Ascending aorta (tissue), 2 donors: ENCODE measurements around the gene PIGP. TPM values are rescaled to one million over a fixed set of nuclear protein-coding genes. Genes with fewer than 3 reads are reported as not detected.
"Not testable (repeated sequence)": the region's sequence is repeated elsewhere in the genome, so short reads cannot be mapped to it uniquely, and the experiment has no call there.

Source experiments
- DNase-seq, 2 donors: peaks; one replicate each; pipeline ENCODE4 v3.0.0-alpha.2; 2019; ENCODE audit warnings: low spot score in 2 of 2
- H3K27ac ChIP-seq, 2 donors: fragments of 200-600 bp; sonication (generic); one replicate each; pipeline ENCODE4 v1.5.1; 2016 to 2017; ENCODE audit warnings: mild to moderate bottlenecking in 1 of 2
- H3K27me3 ChIP-seq: fragments of 200-600 bp; sonication (generic); one replicate; pipeline ENCODE4 v1.5.1; 2017
- H3K36me3 ChIP-seq, 2 donors: fragments of 200-600 bp; sonication (generic); one replicate each; pipeline ENCODE4 v1.5.1; 2016
- H3K4me1 ChIP-seq, 2 donors: fragments of 200-600 bp; sonication (generic); one replicate each; pipeline ENCODE4 v1.5.1; 2016 to 2017; ENCODE audit warnings: mild to moderate bottlenecking in 1 of 2
- H3K4me3 ChIP-seq, 2 donors: fragments of 200-600 bp; sonication (generic); one replicate each; pipeline ENCODE4 v1.5.1; 2016 to 2017; ENCODE audit warnings: mild to moderate bottlenecking in 1 of 2
- H3K9me3 ChIP-seq, 2 donors: fragments of 200-600 bp; sonication (generic); one replicate each; pipeline ENCODE4 v1.5.1; 2016
- CTCF ChIP-seq, 3 experiments: fragments of 200-600 bp in 2 of 3; fragments of 450-650 bp in 1 of 3; sonication (generic) in 2 of 3; IDR thresholded peaks; one replicate each; pipeline ENCODE4 v1.5.1; 2016 to 2019; ENCODE audit warnings: antibody characterized with exemption in 3 of 3, mild to moderate bottlenecking in 1 of 3, moderate library complexity in 1 of 3
- intact Hi-C: fragments of 100-400 bp; cut with DNase I; formaldehyde crosslinking; loops from one replicate; pipeline ENCODE4 v1.15.1; 2023
- total RNA-seq: library from RNA; depleted of rRNA; stranded (reverse); fragments of >200 nt; gene quantifications from one replicate; pipeline ENCODE4 v1.1.0, GENCODE V29; 2016

Gene PIGP
- total RNA-seq, 1 donor from 2014 or later, result 0.64 TPM

GRCh38 chr21:37060296-37060695, 12.6 kb downstream of the PIGP start:
- DNase-seq, result peak in 1 of 2 donors; percentile 74
- H3K27me3 ChIP-seq, result no peaks in the 10 kb centered on the region
- intact Hi-C loops, result no loop called here
- no peak overlapping the region for H3K4me3 ChIP-seq
- H3K4me1 ChIP-seq, result no peaks in the 10 kb centered on the region
- no peak for TF ChIP-seq CTCF (IDR thresholded peaks at IDR 0.05)
- no peak overlapping the region for H3K27ac ChIP-seq
- H3K9me3 ChIP-seq, result no peaks in the 10 kb centered on the region
- peaks cover 0 to 7% of the 10 kb centered on the region in 2 donors for H3K36me3 ChIP-seq

- Histone ChIP-seq H3K9me3 (no peaks in the 10 kb centered on the region), H3K27ac (no peak overlapping the region), H3K4me3 (no peak overlapping the region), H3K27me3 (no peaks in the 10 kb centered on the region), H3K4me1 (no peaks in the 10 kb centered on the region), H3K36me3 (no peaks in the 10 kb centered on the region)
- intact Hi-C loops, result no loop called here
- DNase-seq, result no peak
- TF ChIP-seq CTCF (IDR thresholded peaks at IDR 0.05), result no peak
Observed at GRCh38 chr21:37059181-37059580, 13.7 kb downstream of the PIGP start.

- intact Hi-C loops, result no loop called here
- H3K27me3 ChIP-seq, result no peaks in the 10 kb centered on the region
- DNase-seq, result no peak
- no peak overlapping the region for H3K27ac ChIP-seq
- no peaks in the 10 kb centered on the region for H3K36me3 ChIP-seq
- TF ChIP-seq CTCF (IDR thresholded peaks at IDR 0.05), result no peak
- H3K9me3 ChIP-seq, result no peaks in the 10 kb centered on the region
- H3K4me1 ChIP-seq, result no peaks in the 10 kb centered on the region
- no peak overlapping the region for H3K4me3 ChIP-seq
Observed at GRCh38 chr21:37058261-37058660, 14.6 kb downstream of the PIGP start.

GRCh38 chr21:37057614-37058013, 15.3 kb downstream of the PIGP start:
- intact Hi-C loops, result no loop called here
- H3K9me3 ChIP-seq, result no peaks in the 10 kb centered on the region
- H3K36me3 ChIP-seq, result no peaks in the 10 kb centered on the region
- no peaks in the 10 kb centered on the region for H3K4me1 ChIP-seq
- no peak for TF ChIP-seq CTCF (IDR thresholded peaks at IDR 0.05)
- H3K27me3 ChIP-seq, result no peaks in the 10 kb centered on the region
- no peak for DNase-seq
- no peak overlapping the region for H3K27ac ChIP-seq
- H3K4me3 ChIP-seq, result no peak overlapping the region

GRCh38 chr21:37055271-37055855, 17.5 kb downstream of the PIGP start:
- Histone ChIP-seq H3K36me3 (no peaks in the 10 kb centered on the region), H3K4me1 (no peaks in the 10 kb centered on the region), H3K27me3 (no peaks in the 10 kb centered on the region), H3K27ac (no peak overlapping the region), H3K9me3 (no peaks in the 10 kb centered on the region), H3K4me3 (no peak overlapping the region)
- DNase-seq, result no peak
- no peak for TF ChIP-seq CTCF (IDR thresholded peaks at IDR 0.05)
- intact Hi-C loops, result no loop called here

- not testable (repeated sequence) for DNase-seq, H3K4me1 ChIP-seq, H3K4me3 ChIP-seq
Observed at GRCh38 chr21:37049741-37050140, 23.1 kb downstream of the PIGP start.

More at GRCh38 chr21:37049741-37050140, 23.1 kb downstream of the PIGP start:
- intact Hi-C loops, H3K36me3 ChIP-seq, H3K27ac ChIP-seq, H3K27me3 ChIP-seq, H3K9me3 ChIP-seq: not testable (repeated sequence)
